GM12878 (cell line): Measurements from ENCODE around the gene AOAH. TPM values are rescaled to one million over a fixed set of nuclear protein-coding genes. Genes with fewer than 3 reads are reported as not detected.

Experiments
- ATAC-seq: fragments of 200-7000 bp; cut with Tn5 transposase; 3 replicates; pipeline ENCODE4 v1.9.1; 2020; ENCODE audit warnings: mild to moderate bottlenecking, moderate library complexity
- BruUV-seq: library from RNA; stranded (reverse); fragments of 400-500 nt; replicated peaks from 2 replicates; lab custom pipeline; 2021; lab: Mats Ljungman, UMichigan
- CTCF ChIA-PET: fragments of 300-600 bp; sonication (Branson Sonifier 250); formaldehyde crosslinking; extraction: SDS; loops from one replicate; lab custom pipeline; 2021; ENCODE audit warnings: inconsistent platforms; lab: Yijun Ruan, JAX
- POLR2A ChIA-PET: fragments of 350-600 bp; formaldehyde crosslinking; extraction: SDS; loops from one replicate; lab custom pipeline; 2021; ENCODE audit warnings: inconsistent platforms; lab: Charles Lee
- RAD21 ChIA-PET: fragments of 300-600 bp; sonication (Branson Sonifier 250); formaldehyde crosslinking; loops from one replicate; lab custom pipeline; 2023; ENCODE audit warnings: antibody characterized with exemption; ENCODE audit not compliant: unreplicated experiment; lab: Charles Lee
- SMC1A ChIA-PET: fragments of 300-600 bp; sonication (Branson Sonifier 250); formaldehyde crosslinking; loops from one replicate; lab custom pipeline; 2023; ENCODE audit not compliant: unreplicated experiment, uncharacterized antibody; lab: Charles Lee
- DNase-seq: peaks from one replicate; pipeline ENCODE4 v3.0.0-alpha.2; 2011; ENCODE audit warnings: low read depth, low spot score
- FAIRE-seq: peaks from 3 replicates; lab custom pipeline; 2011; peaks lifted over from hg19 to GRCh38; lab: Jason Lieb, UNC
- H2AFZ ChIP-seq: 2 replicates; pipeline ENCODE4 v1.6.0; 2011; ENCODE audit warnings: low read depth, low read length, control low read depth; ENCODE audit not compliant: control insufficient read depth
- H3K27ac ChIP-seq: 2 replicates; pipeline ENCODE4 v1.5.1; 2011; ENCODE audit warnings: control low read depth; ENCODE audit not compliant: control insufficient read depth, insufficient read depth
- H3K27me3 ChIP-seq, 2 experiments: replicated peaks in 1 of 2; 2 replicates each; pipeline versions ENCODE4 v1.6.0 to v1.6.1; 2011; ENCODE audit warnings: low read length in 1 of 2; ENCODE audit not compliant: control insufficient read depth in 2 of 2, insufficient read depth in 2 of 2
- H3K36me3 ChIP-seq, 2 experiments: 2 replicates each; pipeline ENCODE4 v1.5.1; 2011; ENCODE audit warnings: low read length in 1 of 2; ENCODE audit not compliant: control insufficient read depth in 2 of 2, insufficient read depth in 2 of 2
- H3K4me1 ChIP-seq: 2 replicates; pipeline ENCODE4 v1.6.1; 2011; ENCODE audit warnings: mild to moderate bottlenecking, low read length, moderate library complexity, mixed read lengths; ENCODE audit not compliant: control insufficient read depth, insufficient read depth
- H3K4me2 ChIP-seq: 2 replicates; pipeline ENCODE4 v1.6.0; 2011; ENCODE audit warnings: control low read depth; ENCODE audit not compliant: control insufficient read depth, insufficient read depth
- H3K4me3 ChIP-seq: fragments of 200-600 bp; sonication (generic); 2 replicates; pipeline ENCODE4 v1.5.1; 2016
- H3K79me2 ChIP-seq: 2 replicates; pipeline ENCODE4 v1.6.0; 2011; ENCODE audit warnings: low read length; ENCODE audit not compliant: control insufficient read depth, insufficient read depth
- H3K9ac ChIP-seq: 2 replicates; pipeline ENCODE4 v1.8.0; 2011; ENCODE audit warnings: low read length, control low read depth, mixed read lengths; ENCODE audit not compliant: control insufficient read depth, insufficient read depth
- H3K9me3 ChIP-seq: replicated peaks from 3 replicates; pipeline ENCODE4 v1.5.1; 2011; ENCODE audit warnings: mild to moderate bottlenecking, low read length; ENCODE audit not compliant: control insufficient read depth, insufficient read depth
- H4K20me1 ChIP-seq: 2 replicates; pipeline ENCODE4 v1.6.0; 2011; ENCODE audit not compliant: control insufficient read depth, insufficient read depth
- ATF2 ChIP-seq: IDR thresholded peaks from 2 replicates; pipeline ENCODE4 v1.6.1; 2012; ENCODE audit warnings: low read length, inconsistent platforms
- CHD2 ChIP-seq: IDR thresholded peaks from 2 replicates; pipeline ENCODE4 v1.6.1; 2011; ENCODE audit warnings: low read depth, low read length, improper control_type of control experiment, borderline replicate concordance
- HCFC1 ChIP-seq: fragments of 150-350 bp; IDR thresholded peaks from 2 replicates; pipeline ENCODE4 v1.6.1; 2014; ENCODE audit warnings: low read length
- IKZF2 ChIP-seq, 2 experiments: fragments of 450-650 bp; IDR thresholded peaks; 2 replicates each; pipeline ENCODE4 v1.6.1; 2017; ENCODE audit warnings: mild to moderate bottlenecking in 2 of 2, moderate library complexity in 2 of 2
- POLR2A ChIP-seq: IDR thresholded peaks from 2 replicates; pipeline ENCODE4 v1.6.1; 2011; ENCODE audit warnings: low read depth, mild to moderate bottlenecking, low read length
- WGBS: methylation state at CpG from one replicate; pipeline ENCODE4 v1.1.6; 2016; ENCODE audit warnings: low lambda C conversion rate; ENCODE audit not compliant: insufficient replicate concordance, insufficient coverage; ENCODE audit errors: missing lambda C conversion rate; 5-methylcytosine and 5-hydroxymethylcytosine counted together
- in situ Hi-C: fragments of 300-500 bp; cut with MboI; formaldehyde crosslinking; loops from 9 replicates; pipeline ENCODE4 v1.14.3; 2018; ENCODE audit warnings: mixed read lengths
- intact Hi-C: fragments of 100-400 bp; cut with micrococcal nuclease; formaldehyde crosslinking; loops from one replicate; pipeline ENCODE4 v1.14.2; 2022; ENCODE audit not compliant: unreplicated experiment
- polyA plus RNA-seq, 11 experiments: library from polyadenylated mRNA; depleted of rRNA in 4 of 11; unstranded in 6 of 11; stranded (reverse) in 5 of 11; fragments of >200 nt; fragmentation: Nextera tagmentation in 4 of 11; fragmentation: Illumina TruSeq in 1 of 11; extraction: Ambion mirVana in 4 of 11; extraction: Trizol in 1 of 11; gene quantifications; 1 replicate in 1 of 11; 2 replicates in 10 of 11; pipeline versions ENCODE4 v1.2.1 to v1.2.3, GENCODE V29; 2011 to 2016; ENCODE audit warnings: inconsistent platforms in 2 of 11, missing spikeins in 2 of 11, low read depth in 1 of 11
- total RNA-seq, 4 experiments: library from RNA; depleted of rRNA in 3 of 4; stranded (reverse); fragments of >200 nt in 3 of 4; fragmentation: Illumina TruSeq in 1 of 4; extraction: Trizol in 1 of 4; gene quantifications; 2 replicates each; pipeline versions ENCODE4 v1.2.1 to v1.2.3, GENCODE V29; 2013 to 2021

Gene AOAH
- total and polyA plus RNA-seq, 10 of the 15 experiments (the other 5 are each of a cell fraction or from before 2014, with no cell fraction given) = 0.32 to 2.8 (median 1.4) TPM

- DNase-seq (no peak), FAIRE-seq (no peak), ATAC-seq (no peak)
- ChIA-PET CTCF (interaction anchor here (0.9 kb wide), 1 partner anchor 457 kb away, joined by 3 read pairs; no protein-coding TSS in a partner anchor), RAD21 (interaction anchor here (0.6 kb wide), 1 partner anchor 664 kb away, joined by 4 read pairs; no protein-coding TSS in a partner anchor), POLR2A (no interaction called here), SMC1A (no interaction called here)
- Histone ChIP-seq H3K27me3 (no peaks in the 10 kb centered on the region), H3K27ac (no peak overlapping the region), H3K4me2 (no peak overlapping the region), H2AFZ (no peak overlapping the region), H3K9ac (no peak overlapping the region), H3K4me1 (no peaks in the 10 kb centered on the region), H3K79me2 (no peaks in the 10 kb centered on the region), H3K36me3 (no peaks in the 10 kb centered on the region), H4K20me1 (no peaks in the 10 kb centered on the region), H3K9me3 (no peaks in the 10 kb centered on the region), H3K4me3 (no peak overlapping the region)
- no TSS peak for BruUV-seq
- intact Hi-C loops = no loop called here
- in situ Hi-C loops = no loop called here
- 80% methylated on average over 10 of the region's 10 CpGs for WGBS
- TF ChIP-seq HCFC1 = no peak
- no peak for TF ChIP-seq POLR2A
- no peak for TF ChIP-seq CHD2
- TF ChIP-seq ATF2 = no peak
- TF ChIP-seq IKZF2 (IDR thresholded peaks at IDR 0.05) = no peak
Observed at GRCh38 chr7:36514289-36515243, 209.7 kb downstream of the AOAH start.
